ENCODE data around the gene PDE5A. TPM values are rescaled to one million over a fixed set of nuclear protein-coding genes. Genes with fewer than 3 reads are reported as not detected.

PDE5A gene
- total RNA-seq, 1 donor from 2014 or later = 7.6 TPM

DNA sequence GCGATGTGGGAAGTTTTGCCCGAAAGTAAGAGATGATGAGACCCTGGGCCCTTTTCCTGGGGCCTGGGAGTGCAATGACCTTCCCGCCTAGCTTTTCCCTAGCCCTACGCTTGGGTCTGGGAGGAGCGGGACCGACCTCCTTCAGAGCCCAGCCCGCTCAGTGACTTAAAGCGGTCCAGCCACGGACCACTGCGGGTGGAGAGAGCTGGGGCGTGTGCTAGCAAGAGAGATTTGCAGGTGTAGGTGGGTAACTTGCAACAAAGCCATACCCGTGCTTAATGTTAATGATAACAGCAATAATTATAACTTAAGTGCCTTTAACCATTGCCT, 503 bp upstream of the PDE5A start:
- no peak for DNase-seq (ENCODE audit: low read depth)
- Histone ChIP-seq H3K4me3 (ENCODE audit: low read depth, low read length) (peak overlapping the region; percentile 36), H3K27me3 (ENCODE audit: control insufficient read depth, insufficient read depth, low read length) (no peaks in the 10 kb centered on the region), H3K36me3 (ENCODE audit: control insufficient read depth, insufficient read depth, low read length) (no peaks in the 10 kb centered on the region)
- TF ChIP-seq, protein P1, sequence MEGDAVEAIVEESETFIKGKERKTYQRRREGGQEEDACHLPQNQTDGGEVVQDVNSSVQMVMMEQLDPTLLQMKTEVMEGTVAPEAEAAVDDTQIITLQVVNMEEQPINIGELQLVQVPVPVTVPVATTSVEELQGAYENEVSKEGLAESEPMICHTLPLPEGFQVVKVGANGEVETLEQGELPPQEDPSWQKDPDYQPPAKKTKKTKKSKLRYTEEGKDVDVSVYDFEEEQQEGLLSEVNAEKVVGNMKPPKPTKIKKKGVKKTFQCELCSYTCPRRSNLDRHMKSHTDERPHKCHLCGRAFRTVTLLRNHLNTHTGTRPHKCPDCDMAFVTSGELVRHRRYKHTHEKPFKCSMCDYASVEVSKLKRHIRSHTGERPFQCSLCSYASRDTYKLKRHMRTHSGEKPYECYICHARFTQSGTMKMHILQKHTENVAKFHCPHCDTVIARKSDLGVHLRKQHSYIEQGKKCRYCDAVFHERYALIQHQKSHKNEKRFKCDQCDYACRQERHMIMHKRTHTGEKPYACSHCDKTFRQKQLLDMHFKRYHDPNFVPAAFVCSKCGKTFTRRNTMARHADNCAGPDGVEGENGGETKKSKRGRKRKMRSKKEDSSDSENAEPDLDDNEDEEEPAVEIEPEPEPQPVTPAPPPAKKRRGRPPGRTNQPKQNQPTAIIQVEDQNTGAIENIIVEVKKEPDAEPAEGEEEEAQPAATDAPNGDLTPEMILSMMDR (IDR thresholded peaks at IDR 0.05; ENCODE audit: insufficient read depth, low read length, poor library complexity, severe bottlenecking) = no peak

DNA sequence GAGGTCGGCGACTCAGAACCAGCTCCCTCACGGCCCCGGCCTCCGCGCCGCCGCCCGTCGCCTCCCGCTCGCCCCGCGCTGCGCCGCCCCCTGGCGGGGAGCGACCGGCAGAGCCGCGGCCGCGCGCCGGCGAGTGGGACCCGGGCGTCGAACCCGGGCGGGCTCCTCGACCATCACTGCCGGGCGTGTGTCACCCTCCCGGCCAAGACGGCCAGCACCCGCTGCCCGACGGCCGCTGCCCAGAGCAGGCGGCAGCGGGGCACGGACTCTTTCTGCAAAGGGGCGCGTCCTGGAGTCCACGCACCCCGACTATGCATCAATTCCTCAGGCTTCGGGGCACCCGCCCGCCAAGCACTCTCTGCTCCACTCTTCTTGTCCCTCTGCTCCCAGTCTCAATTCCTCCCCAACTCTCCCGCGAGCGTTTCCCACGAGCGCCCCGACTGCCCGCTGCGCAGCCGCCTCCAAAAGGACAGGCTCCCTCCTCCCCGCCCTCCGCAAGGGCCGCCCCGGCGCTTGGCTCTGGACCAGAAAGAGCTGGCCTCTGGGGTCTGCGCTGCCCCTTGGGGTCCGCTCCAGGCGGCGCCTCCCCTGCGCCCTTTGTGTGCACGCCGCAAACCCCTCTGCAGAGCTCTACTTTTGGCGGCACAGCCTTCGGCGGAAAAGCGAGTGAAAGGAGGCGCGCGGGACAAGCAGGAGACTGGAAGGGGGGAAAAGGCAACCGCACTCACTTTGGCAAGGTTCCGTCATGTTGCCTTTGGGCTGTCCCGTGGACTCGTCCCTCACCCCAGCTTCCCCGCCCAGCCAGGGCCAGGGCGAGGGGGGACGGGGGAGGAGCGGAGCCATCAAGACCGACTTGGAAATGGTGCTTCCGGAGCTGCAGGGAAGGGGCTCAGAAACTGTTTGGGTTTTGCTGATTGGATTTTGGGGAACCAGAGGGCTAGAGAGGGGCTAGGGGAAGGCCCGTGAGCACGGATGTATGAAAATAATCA, 1.0 kb downstream of the PDE5A start:
- Histone ChIP-seq H3K36me3 (ENCODE audit: control insufficient read depth, insufficient read depth, low read length) (no peaks in the 10 kb centered on the region), H3K27me3 (ENCODE audit: control insufficient read depth, insufficient read depth, low read length) (no peaks in the 10 kb centered on the region), H3K4me3 (ENCODE audit: low read depth, low read length) (peak overlapping the region; percentile 57)
- TF ChIP-seq, protein P1 (IDR thresholded peaks at IDR 0.05; ENCODE audit: insufficient read depth, low read length, poor library complexity, severe bottlenecking) = peak; percentile 1
- DNase-seq (ENCODE audit: low read depth) = no peak

DNA sequence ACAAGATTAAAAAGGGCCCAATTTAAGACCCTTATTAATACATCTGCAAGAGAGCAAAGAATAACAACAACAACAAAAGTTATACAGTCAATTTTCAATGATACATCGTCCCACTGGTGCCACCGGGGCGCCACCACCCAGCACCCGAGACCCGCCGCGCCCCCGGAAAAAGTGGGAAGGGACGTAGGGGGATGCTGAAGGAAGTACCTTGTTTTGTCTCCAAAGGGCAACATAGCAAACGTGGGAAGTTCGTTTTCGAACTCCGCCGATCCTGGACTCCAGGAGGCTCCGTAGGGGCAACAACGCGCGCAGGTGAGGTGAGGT, 1.7 kb downstream of the PDE5A start:
- Histone ChIP-seq H3K27me3 (ENCODE audit: control insufficient read depth, insufficient read depth, low read length) (no peaks in the 10 kb centered on the region), H3K4me3 (ENCODE audit: low read depth, low read length) (peak overlapping the region; percentile 57), H3K36me3 (ENCODE audit: control insufficient read depth, insufficient read depth, low read length) (no peaks in the 10 kb centered on the region)
- DNase-seq (ENCODE audit: low read depth) = no peak
- TF ChIP-seq, protein P1 (IDR thresholded peaks at IDR 0.05; ENCODE audit: insufficient read depth, low read length, poor library complexity, severe bottlenecking) = peak; percentile 0

DNA sequence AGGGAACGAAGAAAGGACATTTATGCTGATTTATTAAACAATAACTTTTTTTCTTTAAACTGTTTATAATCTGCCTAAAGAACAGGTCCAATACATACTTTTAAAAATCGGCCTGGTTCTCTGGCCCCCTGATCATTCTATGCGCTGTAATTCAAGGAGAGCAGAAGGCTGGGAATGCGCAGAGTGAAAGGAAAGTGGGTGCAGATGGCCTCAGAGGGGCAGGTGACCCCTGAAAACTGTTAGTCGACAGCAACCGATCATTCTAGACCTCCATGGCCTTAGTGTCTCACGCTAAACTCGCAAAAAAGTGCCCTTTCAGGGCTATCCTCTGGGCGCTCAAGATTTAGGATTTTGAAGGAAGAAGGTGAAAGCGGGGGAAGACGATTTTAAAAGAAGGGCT, 2.2 kb downstream of the PDE5A start:
- peak overlapping the region; percentile 24 for H3K4me3 ChIP-seq (ENCODE audit: low read depth, low read length)
- TF ChIP-seq, protein P1 (IDR thresholded peaks at IDR 0.05; ENCODE audit: insufficient read depth, low read length, poor library complexity, severe bottlenecking) = no peak
- H3K36me3 ChIP-seq (ENCODE audit: control insufficient read depth, insufficient read depth, low read length) = no peaks in the 10 kb centered on the region
- DNase-seq (ENCODE audit: low read depth) = no peak
- H3K27me3 ChIP-seq (ENCODE audit: control insufficient read depth, insufficient read depth, low read length) = no peaks in the 10 kb centered on the region

DNA sequence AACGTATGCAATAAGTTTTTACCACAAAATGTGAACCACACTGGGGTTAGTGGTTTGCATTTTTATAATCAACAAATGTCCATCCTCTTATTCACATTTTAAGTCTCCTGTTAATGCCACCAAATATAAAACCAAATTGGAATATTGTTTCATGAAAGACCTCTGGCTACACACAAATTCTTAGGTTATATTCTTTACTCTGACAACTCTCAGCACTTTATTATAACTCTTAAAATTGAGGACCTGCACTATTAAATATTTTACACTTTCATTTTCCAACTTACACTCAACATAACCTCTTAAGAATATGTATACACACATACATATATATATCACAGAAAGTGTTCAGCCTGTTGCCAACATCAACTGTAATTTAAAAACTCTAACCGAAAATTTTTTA, 2.8 kb downstream of the PDE5A start:
- TF ChIP-seq, protein P1 (IDR thresholded peaks at IDR 0.05; ENCODE audit: insufficient read depth, low read length, poor library complexity, severe bottlenecking) = no peak
- Histone ChIP-seq H3K36me3 (ENCODE audit: control insufficient read depth, insufficient read depth, low read length) (no peaks in the 10 kb centered on the region), H3K4me3 (ENCODE audit: low read depth, low read length) (no peak overlapping the region), H3K27me3 (ENCODE audit: control insufficient read depth, insufficient read depth, low read length) (no peaks in the 10 kb centered on the region)
- no peak for DNase-seq (ENCODE audit: low read depth)

DNA sequence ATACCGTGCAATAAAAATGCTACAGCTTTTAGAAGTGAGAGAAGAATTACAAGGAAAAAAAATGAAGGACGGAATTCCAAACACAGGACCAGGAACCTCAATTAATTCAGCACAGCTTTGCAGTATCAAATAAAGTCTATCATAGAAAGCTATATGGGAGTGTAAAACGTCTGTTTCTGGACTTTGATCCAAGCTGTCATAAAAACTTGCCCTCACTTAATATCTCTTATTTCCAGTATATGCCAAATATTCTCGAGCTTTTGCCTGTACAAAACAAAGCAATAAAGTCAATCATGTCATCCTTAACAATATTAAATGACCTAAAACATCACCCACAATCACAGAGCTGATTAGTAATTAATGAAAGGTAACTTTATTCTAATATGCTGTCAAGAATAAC, 4.2 kb downstream of the PDE5A start:
- Histone ChIP-seq H3K27me3 (ENCODE audit: control insufficient read depth, insufficient read depth, low read length) (no peaks in the 10 kb centered on the region), H3K4me3 (ENCODE audit: low read depth, low read length) (no peak overlapping the region), H3K36me3 (ENCODE audit: control insufficient read depth, insufficient read depth, low read length) (no peaks in the 10 kb centered on the region)
- TF ChIP-seq, protein P1 (IDR thresholded peaks at IDR 0.05; ENCODE audit: insufficient read depth, low read length, poor library complexity, severe bottlenecking) = no peak
- DNase-seq (ENCODE audit: low read depth) = no peak

All from kidney epithelial cell (primary cell).